Measurements from ENCODE around the gene OR52N4.
"Not testable (repeated sequence)": the region's sequence is repeated elsewhere in the genome, so short reads cannot be mapped to it uniquely, and the experiment has no call there.

The OR52N4 gene

DNA sequence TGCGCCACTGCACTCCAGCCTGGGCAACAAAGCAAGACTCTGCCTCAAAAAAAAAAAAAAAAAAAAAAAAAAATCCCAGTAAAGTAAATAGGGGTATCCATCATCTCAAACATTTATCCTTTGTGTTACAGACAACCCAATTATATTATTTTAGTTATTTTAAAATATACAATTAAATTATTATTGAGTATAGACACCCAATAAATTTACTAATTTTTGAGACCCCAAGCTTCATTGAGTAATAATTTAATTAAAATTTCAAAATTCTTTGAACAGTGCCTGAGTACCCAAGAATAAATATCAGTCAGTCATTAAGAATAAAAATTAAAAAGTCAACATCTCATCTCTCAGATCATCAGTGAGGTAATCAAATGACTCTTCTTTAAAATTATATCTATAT lies at the start of gene OR52N4:
OR52N4 (plus strand) TSS at position 301 of the 400 bp plus-strand sequence. CDS start 498 bp downstream, outside the sequence.
- no peak for DNase-seq

DNA sequence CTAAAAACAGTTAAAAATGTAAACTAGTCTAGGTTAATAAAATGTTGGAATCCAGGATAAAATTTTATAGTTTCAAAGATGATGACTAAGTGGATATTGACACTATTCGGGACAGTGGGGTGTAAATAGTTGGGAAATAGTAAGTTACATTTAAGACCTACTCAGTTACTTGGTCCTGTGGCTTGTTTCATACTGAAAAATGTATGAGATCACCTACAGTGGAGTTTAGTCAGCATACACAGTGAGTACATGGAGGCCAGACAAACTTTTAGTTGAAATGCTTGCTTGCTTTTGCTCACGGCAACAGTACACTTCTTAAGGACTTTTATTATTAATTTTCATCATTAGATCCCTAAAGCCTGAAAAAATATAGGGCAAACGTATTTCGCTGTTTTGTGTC lies 48.4 kb upstream of the OR52N4 start:
- DNase-seq, result no peak

DNA sequence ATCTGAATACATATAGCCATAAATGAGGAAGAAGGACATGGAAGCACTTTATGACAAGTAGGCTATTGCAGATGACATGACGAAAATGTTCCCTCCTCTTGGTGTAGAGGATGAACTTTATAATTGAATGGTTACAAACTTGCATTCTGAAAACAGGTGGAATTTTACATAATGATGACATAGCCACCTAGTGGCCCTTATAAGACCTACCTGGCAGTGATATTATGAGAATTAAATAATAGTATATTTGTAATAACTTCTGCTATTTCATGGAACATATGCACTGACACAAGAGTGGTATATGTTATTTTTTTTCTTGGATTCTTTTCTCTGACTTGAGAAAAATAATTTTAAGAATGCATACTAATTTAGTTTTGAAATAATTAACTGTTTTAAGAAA lies 41.5 kb upstream of the OR52N4 start:
- DNase-seq, result no peak

DNA sequence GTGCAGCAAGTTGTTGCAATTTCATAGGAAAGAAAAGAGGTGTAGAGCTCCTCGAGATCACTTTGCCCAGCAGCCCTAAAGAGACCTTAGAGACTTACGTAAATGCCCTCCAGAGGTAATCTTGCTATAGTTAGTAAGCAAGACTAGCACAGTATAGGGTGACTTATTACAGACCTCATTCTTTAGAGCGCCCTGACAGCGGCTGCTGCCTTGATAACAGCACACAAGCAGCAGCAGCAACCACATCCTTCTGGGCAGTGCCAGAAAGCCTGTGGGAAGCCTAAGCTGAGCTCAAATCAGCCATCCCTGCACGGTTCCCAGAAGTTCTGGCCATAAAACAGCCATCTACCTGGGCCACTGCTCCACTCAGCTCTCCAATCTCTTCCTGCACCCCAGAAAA lies 40.3 kb upstream of the OR52N4 start:
- no peak for DNase-seq

DNA sequence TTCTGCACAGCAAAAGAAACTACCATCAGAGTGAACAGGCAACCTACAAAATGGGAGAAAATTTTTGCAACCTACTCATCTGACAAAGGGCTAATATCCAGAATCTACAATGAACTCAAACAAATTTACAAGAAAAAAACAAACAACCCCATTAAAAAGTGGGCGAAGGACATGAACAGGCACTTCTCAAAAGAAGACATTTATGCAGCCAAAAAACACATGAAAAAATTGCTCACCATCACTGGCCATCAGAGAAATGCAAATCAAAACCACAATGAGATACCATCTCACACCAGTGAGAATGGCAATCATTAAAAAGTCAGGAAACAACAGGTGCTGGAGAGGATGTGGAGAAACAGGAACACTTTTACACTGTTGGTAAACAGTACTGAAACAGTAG lies 37.5 kb upstream of the OR52N4 start:
- DNase-seq, result not testable (repeated sequence)

DNA sequence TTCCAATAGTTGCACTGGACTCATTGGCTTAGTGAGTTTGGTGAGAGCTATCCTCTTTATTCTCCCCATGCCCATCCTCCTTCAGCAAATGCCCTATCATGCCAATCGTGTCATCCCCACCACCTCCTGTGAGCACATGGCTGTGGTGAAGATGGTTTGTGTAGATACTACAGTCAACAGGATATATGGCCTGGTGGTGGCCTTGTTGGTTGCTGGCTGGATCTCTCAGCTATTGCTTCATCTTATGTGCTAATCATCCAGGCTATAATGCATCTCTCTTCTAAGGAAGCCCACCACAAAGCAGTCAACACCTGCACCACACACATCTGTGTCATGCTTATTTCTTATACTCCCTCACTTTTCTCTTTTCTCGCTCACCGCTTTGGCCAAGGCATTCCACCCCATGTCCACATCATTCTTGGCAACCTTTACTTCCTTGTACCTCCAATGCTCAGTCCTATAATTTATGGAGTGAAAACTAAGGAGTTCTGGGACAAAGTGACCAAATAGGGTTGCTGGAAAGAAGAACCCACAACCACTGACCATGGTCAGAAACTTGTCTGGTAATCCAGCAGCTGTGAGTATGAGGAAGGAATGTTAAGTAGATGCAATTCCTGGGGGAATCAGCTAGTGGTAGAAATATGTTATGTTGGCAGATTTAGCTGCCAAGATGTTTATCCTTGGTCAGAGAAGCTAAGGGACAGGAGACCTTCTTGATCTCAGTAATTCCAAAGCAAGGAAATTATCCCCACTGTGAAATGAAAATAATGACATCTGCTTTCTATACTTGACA lies 34.1 kb upstream of the OR52N4 start:
- no peak for DNase-seq

DNA sequence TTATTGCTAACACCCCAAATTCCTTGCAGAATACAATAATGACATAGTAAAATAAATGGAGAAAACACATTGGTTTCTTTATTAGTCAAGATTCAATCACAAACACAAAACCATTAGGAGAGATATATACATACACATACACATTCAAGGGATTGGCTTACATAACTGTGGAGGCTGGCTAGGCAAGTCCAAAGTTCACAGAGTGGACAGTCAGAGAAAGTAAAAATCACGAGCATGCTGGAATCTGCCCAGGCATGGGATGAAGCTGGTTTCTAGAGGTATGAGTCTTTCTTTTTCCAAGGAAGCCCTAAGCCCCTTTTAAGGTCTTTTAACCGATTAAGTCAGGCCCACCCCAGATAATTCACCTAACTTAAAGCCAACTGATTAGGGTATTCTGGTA lies 31.4 kb upstream of the OR52N4 start:
- DNase-seq, result no peak

DNA sequence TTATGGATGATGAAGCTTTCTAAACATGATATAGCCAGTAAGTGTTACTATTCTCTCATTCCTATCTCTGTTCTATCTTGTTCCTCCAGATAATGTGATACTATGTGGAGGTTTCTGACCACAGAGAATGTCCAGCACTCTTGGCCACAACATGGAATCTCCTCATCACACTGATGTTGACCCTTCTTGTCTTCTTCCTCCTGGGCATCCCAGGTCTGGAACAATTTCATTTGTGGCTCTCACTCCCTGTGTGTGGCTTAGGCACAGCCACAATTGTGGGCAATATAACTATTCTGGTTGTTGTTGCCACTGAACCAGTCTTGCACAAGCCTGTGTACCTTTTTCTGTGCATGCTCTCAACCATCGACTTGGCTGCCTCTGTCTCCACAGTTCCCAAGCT lies 27.7 kb upstream of the OR52N4 start:
- no peak for DNase-seq

DNA sequence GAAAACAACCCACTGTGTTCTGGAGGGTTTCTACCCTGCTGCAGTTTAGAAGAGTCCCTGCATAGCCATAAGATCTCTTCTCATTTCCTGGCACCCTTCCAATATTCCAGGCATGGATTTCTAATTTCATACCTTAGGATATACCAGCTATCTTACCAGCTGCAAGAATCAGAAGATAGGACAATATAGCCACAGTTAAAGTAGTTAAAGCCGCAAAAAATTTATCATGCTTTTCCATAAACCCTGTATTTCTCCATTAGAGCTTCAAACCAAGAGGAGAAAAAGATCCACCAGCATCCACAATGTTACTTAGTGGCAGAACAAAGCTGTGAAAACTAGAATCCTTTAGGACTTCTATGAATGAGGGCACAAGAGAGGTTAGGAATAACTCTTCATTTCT lies 26.4 kb upstream of the OR52N4 start:
- DNase-seq, result no peak

DNA sequence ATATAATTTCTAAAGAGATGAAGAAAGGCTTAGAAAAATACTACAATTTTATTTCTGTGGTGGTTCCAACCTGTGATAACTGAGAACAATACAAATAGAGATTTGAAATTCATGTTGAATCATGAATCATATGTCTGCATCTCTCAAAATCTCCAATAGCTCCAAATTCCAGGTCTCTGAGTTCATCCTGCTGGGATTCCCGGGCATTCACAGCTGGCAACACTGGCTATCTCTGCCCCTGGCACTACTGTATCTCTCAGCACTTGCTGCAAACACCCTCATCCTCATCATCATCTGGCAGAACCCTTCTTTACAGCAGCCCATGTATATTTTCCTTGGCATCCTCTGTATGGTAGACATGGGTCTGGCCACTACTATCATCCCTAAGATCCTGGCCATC lies 17.6 kb upstream of the OR52N4 start, which contains the start of gene OR56B1:
OR56B1 (plus strand) TSS at position 53 of the 400 bp plus-strand sequence; CDS start at position 122, 69 bp downstream.
- DNase-seq, result no peak

DNA sequence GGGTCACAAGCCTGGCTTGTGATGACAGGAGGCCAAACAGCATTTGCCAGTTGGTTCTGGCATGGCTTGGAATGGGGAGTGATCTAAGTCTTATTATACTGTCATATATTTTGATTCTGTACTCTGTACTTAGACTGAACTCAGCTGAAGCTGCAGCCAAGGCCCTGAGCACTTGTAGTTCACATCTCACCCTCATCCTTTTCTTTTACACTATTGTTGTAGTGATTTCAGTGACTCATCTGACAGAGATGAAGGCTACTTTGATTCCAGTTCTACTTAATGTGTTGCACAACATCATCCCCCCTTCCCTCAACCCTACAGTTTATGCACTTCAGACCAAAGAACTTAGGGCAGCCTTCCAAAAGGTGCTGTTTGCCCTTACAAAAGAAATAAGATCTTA lies 17.0 kb upstream of the OR52N4 start:
- DNase-seq, result no peak

DNA sequence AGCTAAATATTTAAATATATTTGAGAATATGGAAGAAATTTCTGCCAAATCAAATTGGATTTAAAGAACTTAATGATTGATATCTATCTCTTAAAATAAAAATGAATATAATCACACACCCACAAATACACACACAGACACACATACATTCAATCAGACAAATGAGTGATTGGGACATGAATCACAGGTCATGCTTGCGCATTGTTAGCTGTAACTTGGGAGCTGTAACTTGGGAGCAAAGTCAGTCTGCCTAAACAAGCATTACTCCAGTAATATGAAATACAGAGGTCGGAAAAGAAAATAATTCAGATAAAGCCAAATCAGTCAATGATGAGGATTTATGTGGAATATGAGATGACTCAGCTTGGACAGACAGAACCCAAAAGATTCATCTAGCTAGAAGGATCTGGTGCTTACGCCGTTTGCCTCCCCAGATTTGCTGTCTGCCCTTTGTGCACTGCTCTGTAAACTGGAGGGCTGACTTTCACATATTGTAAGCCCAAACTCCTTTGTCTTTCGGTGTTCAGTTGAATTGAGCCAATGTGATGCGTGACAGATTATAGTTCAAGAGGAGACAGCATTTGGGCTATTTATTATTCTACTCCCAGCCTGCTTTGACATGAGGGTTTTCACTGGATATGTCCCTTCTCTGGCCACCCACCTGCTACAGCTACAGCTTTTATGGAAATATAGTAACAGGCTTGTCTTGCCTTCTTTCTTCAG lies 16.2 kb upstream of the OR52N4 start:
- no peak for DNase-seq

DNA sequence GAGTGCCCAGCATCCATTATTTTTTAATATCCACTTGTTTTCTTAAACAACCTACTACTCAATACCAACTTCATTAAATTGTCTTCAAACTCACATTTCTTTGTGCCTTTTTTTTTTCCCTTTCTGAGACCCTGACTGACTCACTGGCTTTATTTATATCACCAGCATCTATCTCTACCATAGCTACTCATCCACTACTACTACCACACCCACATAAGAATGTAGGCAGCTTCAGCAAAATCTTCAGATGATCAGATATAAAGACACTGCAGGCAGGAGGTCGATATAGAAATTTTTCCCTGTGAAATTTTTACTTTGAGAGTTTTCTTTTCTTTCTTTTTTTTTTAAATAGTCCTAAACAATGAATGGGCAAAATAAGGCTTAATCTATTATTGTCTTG lies 15.6 kb upstream of the OR52N4 start:
- DNase-seq, result no peak

DNA sequence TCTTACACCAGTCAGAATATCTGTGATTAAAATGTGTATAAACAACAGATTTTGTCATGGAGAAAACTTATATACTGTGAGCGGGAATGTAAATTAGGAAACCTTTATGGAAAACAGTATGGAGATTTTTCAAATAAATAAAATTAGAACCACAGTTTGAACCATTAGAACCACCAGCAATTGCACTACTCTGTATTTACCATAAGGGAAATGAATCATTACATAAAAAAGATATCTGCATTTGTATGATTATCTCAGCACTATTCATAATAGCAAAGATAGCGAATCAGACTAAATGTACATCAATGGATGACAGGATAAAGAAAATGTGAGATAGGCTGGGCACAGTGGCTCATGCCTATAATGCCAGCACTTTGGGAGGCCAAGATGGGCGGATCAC lies 7.4 kb upstream of the OR52N4 start:
- no peak for DNase-seq

DNA sequence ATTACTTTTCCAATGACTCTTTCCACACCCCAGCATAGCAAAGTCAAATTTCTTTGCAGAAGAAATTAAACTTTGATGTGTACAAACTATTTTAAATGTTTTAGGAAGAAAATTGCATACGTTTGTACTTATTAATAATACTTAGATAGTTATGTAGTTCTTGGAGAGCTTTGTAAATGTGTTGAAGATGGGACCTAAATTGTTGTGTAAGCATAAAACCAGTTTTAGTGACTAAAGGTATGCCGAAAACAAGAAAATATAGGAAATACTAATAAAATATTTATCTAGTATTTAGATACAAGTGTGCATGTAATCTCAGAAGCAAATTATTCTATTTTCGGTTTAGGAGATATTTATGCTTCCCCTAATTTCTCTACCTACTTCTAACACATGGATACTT lies 4.2 kb upstream of the OR52N4 start:
- no peak for DNase-seq

DNA sequence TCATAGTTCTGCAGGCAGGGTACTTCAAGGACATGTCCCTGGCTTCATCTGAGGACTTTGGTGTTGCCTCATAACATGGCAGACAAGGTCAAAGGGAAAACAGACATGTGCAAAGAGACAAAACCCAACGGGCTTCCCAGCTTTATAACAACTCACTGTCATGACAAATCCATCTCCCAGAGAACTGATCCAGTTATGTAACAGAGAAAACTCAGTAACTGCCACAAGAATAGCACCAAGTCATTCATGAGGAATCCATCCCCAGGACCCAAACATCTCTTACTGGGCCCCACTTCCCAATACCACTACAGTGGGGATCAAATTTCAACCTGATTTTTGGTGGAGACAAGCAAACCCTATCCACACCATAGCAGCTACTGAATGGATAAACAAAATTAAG lies 13.0 kb downstream of the OR52N4 start:
- no peak for DNase-seq

DNA sequence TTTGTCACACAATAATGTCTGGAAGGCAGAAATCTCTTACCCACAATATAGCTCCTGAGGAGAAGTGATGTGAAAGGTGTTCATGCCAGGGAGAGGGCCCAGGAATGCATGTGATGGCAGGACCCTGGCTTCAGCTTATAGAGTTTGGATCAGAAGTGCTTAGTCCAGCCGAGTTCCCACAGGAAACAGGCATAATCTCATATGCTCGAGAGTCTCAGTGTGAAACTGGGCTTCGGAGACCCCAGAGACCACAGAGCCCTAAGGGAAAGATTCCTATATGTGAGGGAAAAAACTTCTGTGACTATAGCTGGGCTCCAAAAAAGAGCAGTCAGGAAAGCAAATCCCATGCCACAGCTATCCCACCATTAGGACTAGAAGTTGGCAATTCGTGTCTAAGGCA lies 29.2 kb downstream of the OR52N4 start, which contains the start of gene OR52N5:
OR52N5 (minus strand) TSS at position 101 of the 400 bp plus-strand sequence. CDS start 4,721 bp downstream, outside the sequence.
- DNase-seq, result no peak

DNA sequence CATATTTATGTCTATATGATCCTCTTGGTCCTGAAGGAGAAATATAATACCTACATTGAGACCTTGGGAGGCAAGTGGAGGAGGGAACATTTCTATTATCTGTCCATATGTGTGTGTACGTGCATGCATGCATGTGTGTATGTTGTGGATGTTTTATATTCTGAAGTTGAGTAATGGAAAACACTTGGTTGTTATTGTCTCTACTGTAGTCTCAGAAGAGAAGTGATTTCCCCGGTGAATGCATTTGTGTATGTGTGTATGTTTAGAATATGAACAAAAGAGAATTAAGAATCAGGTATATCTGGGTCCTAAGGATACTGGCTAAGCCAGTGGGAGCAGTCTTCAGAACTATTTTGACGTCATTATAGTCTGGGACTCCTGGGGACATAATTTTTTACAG lies 37.1 kb downstream of the OR52N4 start, which contains the start of gene OR52N1:
OR52N1 (minus strand) TSS at position 101 of the 400 bp plus-strand sequence. CDS start 2,449 bp downstream, outside the sequence.
- DNase-seq, result no peak

DNA sequence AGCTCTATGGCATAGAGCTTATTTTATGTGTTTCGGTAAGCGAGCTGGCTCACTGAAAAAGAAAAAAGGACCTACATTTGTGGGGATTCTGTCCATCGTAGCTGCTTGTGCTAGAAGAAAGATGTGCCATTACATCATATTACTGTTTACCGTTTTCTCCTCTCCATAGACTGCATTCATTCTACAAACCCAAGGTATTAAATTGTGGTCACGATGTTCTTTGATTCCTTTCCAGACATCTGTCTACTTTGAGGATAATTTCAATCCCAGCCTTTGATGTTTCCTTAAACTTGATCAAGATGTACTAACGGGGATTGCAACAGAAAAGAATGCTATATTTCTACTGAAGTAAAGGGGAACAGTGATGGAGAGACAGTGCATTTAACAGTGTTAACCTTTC lies 42.5 kb downstream of the OR52N4 start:
- DNase-seq, result no peak

DNA sequence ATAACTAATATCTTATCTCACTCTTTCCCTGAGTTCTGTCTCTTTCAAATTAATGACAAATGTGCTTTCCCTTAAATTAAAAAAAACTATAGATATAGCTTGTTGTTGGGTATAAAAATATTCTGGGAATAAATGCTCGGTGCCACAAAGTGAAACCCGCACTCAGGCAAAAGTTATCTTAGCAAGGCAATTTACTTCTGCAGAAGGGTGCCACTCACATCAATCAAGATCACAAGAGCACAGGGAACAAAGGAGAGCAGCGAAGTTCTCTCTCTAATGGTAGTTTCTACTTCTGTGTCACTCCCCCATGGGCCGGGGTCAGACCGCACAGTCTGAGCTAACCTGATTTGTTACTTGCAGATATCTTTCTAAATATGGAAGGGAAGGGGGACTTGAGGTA lies 49.9 kb downstream of the OR52N4 start:
- DNase-seq, result no peak
